Endothelial cell of umbilical vein (primary cell): ENCODE measurements around the gene INO80C. TPM values are rescaled to one million over a fixed set of nuclear protein-coding genes. Genes with fewer than 3 reads are reported as not detected.

Source experiments
- BruUV-seq: library from RNA; stranded (reverse); fragments of 400-500 nt; replicated peaks from 2 replicates; lab custom pipeline; 2021; lab: Mats Ljungman, UMichigan
- CTCF ChIA-PET: fragments of 300-600, 350-600 bp; sonication (Branson Sonifier 250); formaldehyde crosslinking; loops from one replicate; lab custom pipeline; 2021; ENCODE audit warnings: antibody characterized with exemption, inconsistent platforms; lab: Charles Lee
- POLR2A ChIA-PET: fragments of 300-600, 350-600 bp; sonication (Branson Sonifier 250); formaldehyde crosslinking; loops from one replicate; lab custom pipeline; 2021; ENCODE audit warnings: antibody characterized with exemption, inconsistent platforms; lab: Charles Lee
- DNase-seq: peaks from one replicate; pipeline ENCODE4 v3.0.0-alpha.2; 2011; ENCODE audit warnings: low read depth, low spot score
- FAIRE-seq: peaks from 2 replicates; lab custom pipeline; 2011; peaks lifted over from hg19 to GRCh38; lab: Jason Lieb, UNC
- H2AFZ ChIP-seq: 2 replicates; pipeline ENCODE4 v1.6.0; 2012; ENCODE audit warnings: low read depth, low read length, control low read depth, inconsistent platforms
- H3K27ac ChIP-seq: 2 replicates; pipeline ENCODE4 v1.5.1; 2011; ENCODE audit warnings: low read depth, mild to moderate bottlenecking, control low read depth, low read length, moderate library complexity; ENCODE audit not compliant: insufficient read depth
- H3K27me3 ChIP-seq, 2 experiments: 2 replicates each; pipeline versions ENCODE4 v1.6.0 to v1.6.1; 2011; ENCODE audit warnings: low read length in 2 of 2, mixed read lengths in 1 of 2; ENCODE audit not compliant: control insufficient read depth in 2 of 2, insufficient read depth in 2 of 2
- H3K36me3 ChIP-seq, 2 experiments: 2 replicates in 1 of 2; 3 replicates in 1 of 2; pipeline ENCODE4 v1.5.1; 2011; ENCODE audit warnings: low read length in 2 of 2, mild to moderate bottlenecking in 1 of 2, moderate library complexity in 1 of 2; ENCODE audit not compliant: control insufficient read depth in 2 of 2, insufficient read depth in 2 of 2; ENCODE audit errors: extremely low read depth in 1 of 2
- H3K4me1 ChIP-seq: 3 replicates; pipeline ENCODE4 v1.5.1; 2011; ENCODE audit warnings: mild to moderate bottlenecking, low read length; ENCODE audit not compliant: control insufficient read depth, insufficient read depth; ENCODE audit errors: extremely low read depth
- H3K4me2 ChIP-seq: 2 replicates; pipeline ENCODE4 v1.6.1; 2011; ENCODE audit warnings: low read length, control low read depth, mixed read lengths; ENCODE audit not compliant: insufficient read depth
- H3K4me3 ChIP-seq, 3 experiments: fragments of 200-600 bp in 1 of 3; sonication (generic), shearing (Covaris generic) in 1 of 3; replicated peaks in 1 of 3; 2 replicates each; pipeline ENCODE4 v1.5.1; 2011 to 2016; ENCODE audit warnings: control low read depth in 3 of 3, low read length in 3 of 3, mild to moderate bottlenecking in 2 of 3, inconsistent platforms in 1 of 3, low read depth in 1 of 3, moderate library complexity in 1 of 3; ENCODE audit not compliant: insufficient read depth in 1 of 3
- H3K79me2 ChIP-seq: 2 replicates; pipeline ENCODE4 v1.6.0; 2012; ENCODE audit warnings: low read length, inconsistent platforms; ENCODE audit not compliant: control insufficient read depth, insufficient read depth
- H3K9ac ChIP-seq: replicated peaks from 2 replicates; pipeline ENCODE3; 2011; ENCODE audit warnings: low read length, control low read depth; ENCODE audit not compliant: insufficient read depth; ENCODE audit errors: extremely low read depth
- H3K9me1 ChIP-seq: replicated peaks from 3 replicates; pipeline ENCODE4 v1.6.0; 2011; ENCODE audit warnings: mild to moderate bottlenecking, low read length; ENCODE audit not compliant: control insufficient read depth, insufficient read depth; ENCODE audit errors: extremely low read depth
- H3K9me3 ChIP-seq: replicated peaks from 2 replicates; pipeline ENCODE4 v1.5.1; 2012; ENCODE audit warnings: low read length, inconsistent platforms; ENCODE audit not compliant: control insufficient read depth, insufficient read depth
- H4K20me1 ChIP-seq: replicated peaks from 2 replicates; pipeline ENCODE3; 2011; ENCODE audit warnings: mild to moderate bottlenecking, low read length; ENCODE audit not compliant: control insufficient read depth, insufficient read depth; ENCODE audit errors: extremely low read depth
- CTCF ChIP-seq, 2 donors: IDR thresholded peaks; 1 replicate in 1 of 2; 2 replicates in 1 of 2; pipeline ENCODE4 v1.5.1; 2011; ENCODE audit warnings: low read length in 2 of 2, mild to moderate bottlenecking in 2 of 2, moderate library complexity in 2 of 2, control low read depth in 1 of 2, inconsistent platforms in 1 of 2, low read depth in 1 of 2; ENCODE audit not compliant: insufficient read depth in 1 of 2; ENCODE audit errors: extremely low read depth in 1 of 2
- EZH2 ChIP-seq: IDR thresholded peaks from 2 replicates; pipeline ENCODE4 v1.6.1; 2012; ENCODE audit warnings: borderline replicate concordance, low read depth, mild to moderate bottlenecking, moderate library complexity, low read length, inconsistent platforms; ENCODE audit not compliant: severe bottlenecking
- FOS ChIP-seq: IDR thresholded peaks from 2 replicates; pipeline ENCODE4 v1.6.1; 2011; ENCODE audit warnings: mild to moderate bottlenecking, low read length, moderate library complexity, borderline replicate concordance; ENCODE audit not compliant: insufficient read depth
- GATA2 ChIP-seq: IDR thresholded peaks from 2 replicates; pipeline ENCODE4 v1.7.0; 2011; ENCODE audit warnings: low read depth, mild to moderate bottlenecking, moderate library complexity, mixed read lengths, low read length; ENCODE audit not compliant: insufficient read length, insufficient read depth
- JUN ChIP-seq: IDR thresholded peaks from 2 replicates; pipeline ENCODE4 v1.6.1; 2011; ENCODE audit warnings: borderline replicate concordance, low read depth; ENCODE audit not compliant: insufficient read length, insufficient read depth
- MAX ChIP-seq: IDR thresholded peaks from 2 replicates; pipeline ENCODE4 v1.6.1; 2011; ENCODE audit not compliant: insufficient read depth, insufficient read length
- MYC ChIP-seq: IDR thresholded peaks from one replicate; pipeline ENCODE4 v1.6.1; 2011; ENCODE audit warnings: mild to moderate bottlenecking, low read depth, low read length
- POLR2A ChIP-seq: IDR thresholded peaks from 2 replicates; pipeline ENCODE4 v1.6.1; 2012; ENCODE audit warnings: low read depth, mild to moderate bottlenecking, control low read depth, low read length
- POLR2AphosphoS5 ChIP-seq: IDR thresholded peaks from 2 replicates; pipeline ENCODE4 v1.6.1; 2012; ENCODE audit warnings: low read depth, mild to moderate bottlenecking, control low read depth, low read length, moderate library complexity; ENCODE audit not compliant: insufficient read depth
- dilution Hi-C: fragments of 300-500 bp; cut with MboI; formaldehyde crosslinking; loops from one replicate; pipeline ENCODE4 v1.15.0; 2019; ENCODE audit warnings: low sequenced_read_pairs; ENCODE audit not compliant: extremely low pct_ligation_motif_present
- intact Hi-C: fragments of 100-400 bp; cut with micrococcal nuclease; formaldehyde crosslinking; loops from one replicate; pipeline ENCODE4 v1.10.0; 2022
- polyA plus RNA-seq, 4 experiments: library from polyadenylated mRNA; depleted of rRNA in 3 of 4; stranded (reverse) in 3 of 4; unstranded in 1 of 4; fragments of >200 nt; gene quantifications; 2 replicates each; pipeline versions ENCODE4 v1.2.1 to v1.2.3, GENCODE V29; 2011 to 2012; ENCODE audit warnings: missing spikeins in 1 of 4
- total RNA-seq: library from RNA; stranded (reverse); gene quantifications from 2 replicates; pipeline ENCODE4 v1.2.3, GENCODE V29; 2021

The INO80C gene
- total and polyA plus RNA-seq, 2 donors (not counting 3 experiments of a cell fraction or from before 2014, with no cell fraction given), result 43.4 to 56.0 TPM

- DNase-seq (no peak), FAIRE-seq (no peak)
- dilution Hi-C loops (no loop called here), intact Hi-C loops (no loop called here)
- BruUV-seq, result no TSS peak
- no peaks in the 10 kb centered on the region for H3K9me1 ChIP-seq
- H3K27me3 ChIP-seq, result no peaks in the 10 kb centered on the region
- no peak overlapping the region for H3K27ac ChIP-seq
- no peak overlapping the region for H3K9ac ChIP-seq
- TF ChIP-seq CTCF (IDR thresholded peaks at IDR 0.05; ENCODE audit: extremely low read depth in 1 of 2, insufficient read depth in 1 of 2, low read depth in 1 of 2, low read length in 2 of 2), result no peak
- TF ChIP-seq POLR2A, result no peak
- no peak for TF ChIP-seq POLR2AphosphoS5
- TF ChIP-seq MAX, result no peak
- TF ChIP-seq GATA2, result no peak
- TF ChIP-seq EZH2, result no peak
- TF ChIP-seq MYC, result no peak
- no peak for TF ChIP-seq JUN
- TF ChIP-seq FOS, result no peak
- no peaks in the 10 kb centered on the region for H3K9me3 ChIP-seq
- no peak overlapping the region for H2AFZ ChIP-seq
- no peaks in the 10 kb centered on the region for H4K20me1 ChIP-seq
- POLR2A ChIA-PET, result no interaction called here
- no peak overlapping the region for H3K4me3 ChIP-seq
- CTCF ChIA-PET, result interaction anchor here (0.9 to 1.3 kb wide), 3 partner anchors 12 to 19 kb away, joined by 3 read pairs; no protein-coding TSS in a partner anchor
- H3K79me2 ChIP-seq, result peaks cover 49% of the 10 kb centered on the region
- H3K36me3 ChIP-seq, result no peaks in the 10 kb centered on the region
- peaks cover 45% of the 10 kb centered on the region for H3K4me1 ChIP-seq
- no peak overlapping the region for H3K4me2 ChIP-seq
These were observed 15.8 kb downstream of the INO80C start for GRCh38 chr18:35481960-35482366.
